Endothelial cell of umbilical vein (primary cell): ENCODE measurements around the gene LOXL3. TPM values are rescaled to one million over a fixed set of nuclear protein-coding genes. Genes with fewer than 3 reads are reported as not detected.

Experiments used
- BruUV-seq: library from RNA; stranded (reverse); fragments of 400-500 nt; replicated peaks from 2 replicates; lab custom pipeline; 2021; lab: Mats Ljungman, UMichigan
- CTCF ChIA-PET: fragments of 300-600, 350-600 bp; sonication (Branson Sonifier 250); formaldehyde crosslinking; loops from one replicate; lab custom pipeline; 2021; ENCODE audit warnings: antibody characterized with exemption, inconsistent platforms; lab: Charles Lee
- POLR2A ChIA-PET: fragments of 300-600, 350-600 bp; sonication (Branson Sonifier 250); formaldehyde crosslinking; loops from one replicate; lab custom pipeline; 2021; ENCODE audit warnings: antibody characterized with exemption, inconsistent platforms; lab: Charles Lee
- DNase-seq: peaks from one replicate; pipeline ENCODE4 v3.0.0-alpha.2; 2011; ENCODE audit warnings: low read depth, low spot score
- FAIRE-seq: peaks from 2 replicates; lab custom pipeline; 2011; peaks lifted over from hg19 to GRCh38; lab: Jason Lieb, UNC
- H2AFZ ChIP-seq: 2 replicates; pipeline ENCODE4 v1.6.0; 2012; ENCODE audit warnings: low read depth, low read length, control low read depth, inconsistent platforms
- H3K27ac ChIP-seq: 2 replicates; pipeline ENCODE4 v1.5.1; 2011; ENCODE audit warnings: low read depth, mild to moderate bottlenecking, control low read depth, low read length, moderate library complexity; ENCODE audit not compliant: insufficient read depth
- H3K27me3 ChIP-seq, 2 experiments: 2 replicates each; pipeline versions ENCODE4 v1.6.0 to v1.6.1; 2011; ENCODE audit warnings: low read length in 2 of 2, mixed read lengths in 1 of 2; ENCODE audit not compliant: control insufficient read depth in 2 of 2, insufficient read depth in 2 of 2
- H3K36me3 ChIP-seq, 2 experiments: 2 replicates in 1 of 2; 3 replicates in 1 of 2; pipeline ENCODE4 v1.5.1; 2011; ENCODE audit warnings: low read length in 2 of 2, mild to moderate bottlenecking in 1 of 2, moderate library complexity in 1 of 2; ENCODE audit not compliant: control insufficient read depth in 2 of 2, insufficient read depth in 2 of 2; ENCODE audit errors: extremely low read depth in 1 of 2
- H3K4me1 ChIP-seq: 3 replicates; pipeline ENCODE4 v1.5.1; 2011; ENCODE audit warnings: mild to moderate bottlenecking, low read length; ENCODE audit not compliant: control insufficient read depth, insufficient read depth; ENCODE audit errors: extremely low read depth
- H3K4me2 ChIP-seq: 2 replicates; pipeline ENCODE4 v1.6.1; 2011; ENCODE audit warnings: low read length, control low read depth, mixed read lengths; ENCODE audit not compliant: insufficient read depth
- H3K4me3 ChIP-seq, 3 experiments: fragments of 200-600 bp in 1 of 3; sonication (generic), shearing (Covaris generic) in 1 of 3; replicated peaks in 1 of 3; 2 replicates each; pipeline ENCODE4 v1.5.1; 2011 to 2016; ENCODE audit warnings: control low read depth in 3 of 3, low read length in 3 of 3, mild to moderate bottlenecking in 2 of 3, inconsistent platforms in 1 of 3, low read depth in 1 of 3, moderate library complexity in 1 of 3; ENCODE audit not compliant: insufficient read depth in 1 of 3
- H3K79me2 ChIP-seq: 2 replicates; pipeline ENCODE4 v1.6.0; 2012; ENCODE audit warnings: low read length, inconsistent platforms; ENCODE audit not compliant: control insufficient read depth, insufficient read depth
- H3K9ac ChIP-seq: replicated peaks from 2 replicates; pipeline ENCODE3; 2011; ENCODE audit warnings: low read length, control low read depth; ENCODE audit not compliant: insufficient read depth; ENCODE audit errors: extremely low read depth
- H3K9me1 ChIP-seq: replicated peaks from 3 replicates; pipeline ENCODE4 v1.6.0; 2011; ENCODE audit warnings: mild to moderate bottlenecking, low read length; ENCODE audit not compliant: control insufficient read depth, insufficient read depth; ENCODE audit errors: extremely low read depth
- H3K9me3 ChIP-seq: replicated peaks from 2 replicates; pipeline ENCODE4 v1.5.1; 2012; ENCODE audit warnings: low read length, inconsistent platforms; ENCODE audit not compliant: control insufficient read depth, insufficient read depth
- H4K20me1 ChIP-seq: replicated peaks from 2 replicates; pipeline ENCODE3; 2011; ENCODE audit warnings: mild to moderate bottlenecking, low read length; ENCODE audit not compliant: control insufficient read depth, insufficient read depth; ENCODE audit errors: extremely low read depth
- EZH2 ChIP-seq: IDR thresholded peaks from 2 replicates; pipeline ENCODE4 v1.6.1; 2012; ENCODE audit warnings: borderline replicate concordance, low read depth, mild to moderate bottlenecking, moderate library complexity, low read length, inconsistent platforms; ENCODE audit not compliant: severe bottlenecking
- FOS ChIP-seq: IDR thresholded peaks from 2 replicates; pipeline ENCODE4 v1.6.1; 2011; ENCODE audit warnings: mild to moderate bottlenecking, low read length, moderate library complexity, borderline replicate concordance; ENCODE audit not compliant: insufficient read depth
- GATA2 ChIP-seq: IDR thresholded peaks from 2 replicates; pipeline ENCODE4 v1.7.0; 2011; ENCODE audit warnings: low read depth, mild to moderate bottlenecking, moderate library complexity, mixed read lengths, low read length; ENCODE audit not compliant: insufficient read length, insufficient read depth
- JUN ChIP-seq: IDR thresholded peaks from 2 replicates; pipeline ENCODE4 v1.6.1; 2011; ENCODE audit warnings: borderline replicate concordance, low read depth; ENCODE audit not compliant: insufficient read length, insufficient read depth
- MAX ChIP-seq: IDR thresholded peaks from 2 replicates; pipeline ENCODE4 v1.6.1; 2011; ENCODE audit not compliant: insufficient read depth, insufficient read length
- MYC ChIP-seq: IDR thresholded peaks from one replicate; pipeline ENCODE4 v1.6.1; 2011; ENCODE audit warnings: mild to moderate bottlenecking, low read depth, low read length
- POLR2A ChIP-seq: IDR thresholded peaks from 2 replicates; pipeline ENCODE4 v1.6.1; 2012; ENCODE audit warnings: low read depth, mild to moderate bottlenecking, control low read depth, low read length
- POLR2AphosphoS5 ChIP-seq: IDR thresholded peaks from 2 replicates; pipeline ENCODE4 v1.6.1; 2012; ENCODE audit warnings: low read depth, mild to moderate bottlenecking, control low read depth, low read length, moderate library complexity; ENCODE audit not compliant: insufficient read depth
- dilution Hi-C: fragments of 300-500 bp; cut with MboI; formaldehyde crosslinking; loops from one replicate; pipeline ENCODE4 v1.15.0; 2019; ENCODE audit warnings: low sequenced_read_pairs; ENCODE audit not compliant: extremely low pct_ligation_motif_present
- intact Hi-C: fragments of 100-400 bp; cut with micrococcal nuclease; formaldehyde crosslinking; loops from one replicate; pipeline ENCODE4 v1.10.0; 2022
- polyA plus RNA-seq, 4 experiments: library from polyadenylated mRNA; depleted of rRNA in 3 of 4; stranded (reverse) in 3 of 4; unstranded in 1 of 4; fragments of >200 nt; gene quantifications; 2 replicates each; pipeline versions ENCODE4 v1.2.1 to v1.2.3, GENCODE V29; 2011 to 2012; ENCODE audit warnings: missing spikeins in 1 of 4
- total RNA-seq: library from RNA; stranded (reverse); gene quantifications from 2 replicates; pipeline ENCODE4 v1.2.3, GENCODE V29; 2021
- TF ChIP-seq, protein P1 (sequence below), 2 donors: IDR thresholded peaks; 1 replicate in 1 of 2; 2 replicates in 1 of 2; pipeline ENCODE4 v1.5.1; 2011; ENCODE audit warnings: low read length in 2 of 2, mild to moderate bottlenecking in 2 of 2, moderate library complexity in 2 of 2, control low read depth in 1 of 2, inconsistent platforms in 1 of 2, low read depth in 1 of 2; ENCODE audit not compliant: insufficient read depth in 1 of 2; ENCODE audit errors: extremely low read depth in 1 of 2

LOXL3 gene
- total and polyA plus RNA-seq, 2 donors (not counting 3 experiments of a cell fraction or from before 2014, with no cell fraction given) = 0.95 to 1.3 TPM

GRCh38 chr2:74535440-74535965 lies 18.2 kb downstream of the LOXL3 start:
- POLR2A ChIA-PET = no interaction called here
- no peak overlapping the region for H3K4me2 ChIP-seq

More at GRCh38 chr2:74535440-74535965, 18.2 kb downstream of the LOXL3 start:
- FAIRE-seq (no peak), DNase-seq (no peak)
- Histone ChIP-seq H3K27ac (no peak overlapping the region), H3K9me3 (no peaks in the 10 kb centered on the region), H3K9ac (no peak overlapping the region), H3K4me1 (peaks cover 9% of the 10 kb centered on the region), H3K4me3 (no peak overlapping the region), H3K27me3 (peaks cover 11 to 13% of the 10 kb centered on the region in 2 experiments), H3K79me2 (no peaks in the 10 kb centered on the region), H3K9me1 (no peaks in the 10 kb centered on the region), H3K36me3 (peaks cover 0 to 10% of the 10 kb centered on the region in 2 experiments), H2AFZ (no peak overlapping the region), H4K20me1 (no peaks in the 10 kb centered on the region)
- TF ChIP-seq, protein P1, sequence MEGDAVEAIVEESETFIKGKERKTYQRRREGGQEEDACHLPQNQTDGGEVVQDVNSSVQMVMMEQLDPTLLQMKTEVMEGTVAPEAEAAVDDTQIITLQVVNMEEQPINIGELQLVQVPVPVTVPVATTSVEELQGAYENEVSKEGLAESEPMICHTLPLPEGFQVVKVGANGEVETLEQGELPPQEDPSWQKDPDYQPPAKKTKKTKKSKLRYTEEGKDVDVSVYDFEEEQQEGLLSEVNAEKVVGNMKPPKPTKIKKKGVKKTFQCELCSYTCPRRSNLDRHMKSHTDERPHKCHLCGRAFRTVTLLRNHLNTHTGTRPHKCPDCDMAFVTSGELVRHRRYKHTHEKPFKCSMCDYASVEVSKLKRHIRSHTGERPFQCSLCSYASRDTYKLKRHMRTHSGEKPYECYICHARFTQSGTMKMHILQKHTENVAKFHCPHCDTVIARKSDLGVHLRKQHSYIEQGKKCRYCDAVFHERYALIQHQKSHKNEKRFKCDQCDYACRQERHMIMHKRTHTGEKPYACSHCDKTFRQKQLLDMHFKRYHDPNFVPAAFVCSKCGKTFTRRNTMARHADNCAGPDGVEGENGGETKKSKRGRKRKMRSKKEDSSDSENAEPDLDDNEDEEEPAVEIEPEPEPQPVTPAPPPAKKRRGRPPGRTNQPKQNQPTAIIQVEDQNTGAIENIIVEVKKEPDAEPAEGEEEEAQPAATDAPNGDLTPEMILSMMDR (IDR thresholded peaks at IDR 0.05; ENCODE audit: extremely low read depth in 1 of 2, insufficient read depth in 1 of 2, low read depth in 1 of 2, low read length in 2 of 2) = no peak
- no peak for TF ChIP-seq MAX
- no peak for TF ChIP-seq POLR2A
- TF ChIP-seq FOS = no peak
- TF ChIP-seq GATA2 = no peak
- TF ChIP-seq POLR2AphosphoS5 = no peak
- TF ChIP-seq MYC = no peak
- TF ChIP-seq EZH2 = no peak
- no peak for TF ChIP-seq JUN
- BruUV-seq = no TSS peak
- dilution Hi-C loops (no loop called here), intact Hi-C loops (no loop called here)
- CTCF ChIA-PET = no interaction called here
